GM21825 (cell line): ENCODE data around the gene SH3D19.
"Not testable (repeated sequence)": the region's sequence is repeated elsewhere in the genome, so short reads cannot be mapped to it uniquely, and the experiment has no call there.

Experiments used
- ATAC-seq: cut with Tn5 transposase; IDR thresholded peaks from one replicate; pipeline ENCODE4 v1.9.1; 2021; ENCODE audit warnings: mild to moderate bottlenecking, moderate library complexity; ENCODE audit not compliant: unreplicated experiment

The SH3D19 gene

DNA sequence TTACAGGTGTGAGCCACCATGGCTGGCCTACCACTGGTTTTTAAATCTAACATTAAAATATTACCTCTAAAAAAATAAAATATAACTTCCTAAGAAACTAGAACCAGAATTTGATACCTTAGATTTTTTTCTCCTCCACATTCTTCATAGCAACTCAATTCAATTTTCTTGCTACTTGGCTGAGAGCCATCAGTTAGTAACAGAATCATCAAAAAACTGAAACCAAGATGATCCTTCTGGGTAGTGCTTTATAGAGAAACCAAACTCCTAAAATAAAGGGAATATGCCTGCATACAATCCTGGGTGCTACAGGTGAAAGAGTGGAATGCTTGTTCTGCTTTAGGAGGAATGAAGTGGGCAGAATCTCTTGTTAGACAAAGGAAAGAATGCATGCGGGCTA, 161.6 kb downstream of the SH3D19 start:
- no peak for ATAC-seq

DNA sequence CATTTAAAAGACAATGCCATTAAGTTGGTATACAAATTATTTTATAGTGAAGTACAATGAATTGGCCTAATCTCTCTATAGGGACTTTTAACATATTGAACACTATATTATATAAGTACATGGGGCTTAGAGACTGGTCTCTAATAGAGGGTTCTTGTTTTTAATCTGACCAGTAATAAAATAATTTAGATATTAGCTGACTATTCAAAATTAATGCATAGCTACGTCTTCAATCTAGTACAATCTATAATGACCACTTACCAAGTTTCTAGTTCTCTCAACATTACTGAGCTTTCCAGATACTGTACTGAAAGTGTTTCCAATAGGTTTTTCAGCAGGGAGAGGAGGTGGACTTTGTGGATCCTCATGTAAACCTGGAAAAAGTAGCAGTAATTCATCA, 166.4 kb downstream of the SH3D19 start:
- no peak for ATAC-seq

DNA sequence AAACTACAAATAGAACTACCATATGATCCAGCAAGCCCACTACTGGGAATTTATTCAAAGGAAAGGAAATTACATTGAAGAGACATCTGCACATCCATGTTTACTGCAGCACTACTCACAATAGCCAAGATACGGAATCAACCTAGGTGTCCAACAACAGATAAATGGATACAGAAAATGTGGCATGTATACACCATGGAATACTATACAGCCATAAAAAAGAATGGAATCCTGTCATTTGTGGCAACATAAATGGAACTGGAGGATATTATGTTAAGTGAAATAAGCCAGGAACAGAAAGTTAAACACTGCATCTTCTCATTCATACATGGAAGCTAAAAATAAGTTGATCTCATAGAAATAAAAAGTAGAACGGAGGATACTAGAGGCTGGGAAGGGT, 167.9 kb downstream of the SH3D19 start:
- ATAC-seq = no peak

DNA sequence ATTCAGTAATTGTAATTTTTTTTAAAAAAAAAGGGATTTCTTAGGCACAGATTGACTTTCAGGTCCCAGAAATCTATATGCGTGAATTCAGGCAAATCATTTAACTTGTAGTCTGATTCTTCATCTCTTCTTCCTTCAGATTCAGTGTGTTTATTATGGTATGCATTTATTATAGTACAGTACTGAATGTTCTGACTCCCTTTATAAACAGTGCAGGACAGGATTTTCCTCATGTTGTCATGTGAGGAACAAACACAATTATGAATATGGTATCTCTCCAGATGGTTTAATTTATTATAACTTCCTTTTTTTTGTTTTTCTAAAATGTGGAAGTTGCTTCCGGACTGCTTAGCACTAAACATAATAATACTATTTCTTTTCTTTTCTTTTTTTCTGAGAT, 171.8 kb downstream of the SH3D19 start:
- no peak for ATAC-seq

DNA sequence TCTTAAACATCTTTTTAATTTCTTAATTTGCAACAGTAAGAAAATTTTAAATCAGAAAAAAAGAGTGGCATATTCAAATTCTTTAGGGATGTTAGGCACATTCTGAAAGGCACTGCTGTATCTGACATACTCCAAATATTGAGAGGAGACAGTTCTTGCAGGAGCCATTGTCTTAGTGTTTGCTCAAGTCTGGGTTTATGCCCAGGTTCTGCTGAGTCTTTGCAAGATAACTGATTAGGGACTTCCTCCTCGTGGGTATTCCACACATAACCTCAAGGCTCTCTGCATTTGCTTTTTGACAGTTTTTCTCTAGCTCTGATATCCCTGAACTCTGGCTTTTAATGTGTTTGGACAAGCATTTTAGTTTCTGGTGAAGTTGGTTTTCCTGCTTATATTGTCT, 173.4 kb downstream of the SH3D19 start:
- ATAC-seq = no peak

DNA sequence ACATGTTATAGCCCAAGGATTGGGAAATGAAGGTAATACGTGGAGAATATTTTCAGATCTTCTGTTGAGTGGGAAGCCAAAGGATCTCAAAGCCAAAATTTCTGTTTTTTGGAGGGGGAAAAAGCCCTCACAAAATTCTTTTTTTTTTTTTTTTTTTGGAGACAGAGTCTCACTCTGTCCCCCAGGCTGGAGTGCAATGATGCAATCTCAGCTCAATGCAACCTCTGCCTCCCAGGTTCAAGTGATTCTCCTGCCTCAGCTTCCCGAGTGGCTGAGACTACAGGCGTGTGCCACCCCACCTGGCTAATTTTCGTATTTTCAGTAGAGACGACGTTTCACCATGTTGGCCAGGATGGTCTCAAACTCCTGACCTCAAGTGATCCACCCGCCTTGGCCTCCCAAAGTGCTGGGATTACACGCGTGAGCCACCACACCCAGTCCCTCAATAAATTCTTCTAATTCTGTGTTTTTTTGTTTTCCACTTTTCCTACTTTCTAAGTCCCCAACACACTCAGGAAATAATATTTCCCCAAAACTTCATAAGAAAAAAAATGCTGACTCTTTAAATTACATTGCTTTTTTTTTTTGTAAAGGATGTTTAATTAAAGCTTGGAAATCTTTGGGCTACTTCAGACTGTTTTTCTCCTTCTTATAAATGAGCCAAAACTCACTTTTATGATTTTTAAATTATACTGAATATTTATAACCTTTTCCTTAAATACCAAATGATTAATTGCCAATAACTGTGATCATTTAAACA, 174.4 kb downstream of the SH3D19 start:
- no peak for ATAC-seq

DNA sequence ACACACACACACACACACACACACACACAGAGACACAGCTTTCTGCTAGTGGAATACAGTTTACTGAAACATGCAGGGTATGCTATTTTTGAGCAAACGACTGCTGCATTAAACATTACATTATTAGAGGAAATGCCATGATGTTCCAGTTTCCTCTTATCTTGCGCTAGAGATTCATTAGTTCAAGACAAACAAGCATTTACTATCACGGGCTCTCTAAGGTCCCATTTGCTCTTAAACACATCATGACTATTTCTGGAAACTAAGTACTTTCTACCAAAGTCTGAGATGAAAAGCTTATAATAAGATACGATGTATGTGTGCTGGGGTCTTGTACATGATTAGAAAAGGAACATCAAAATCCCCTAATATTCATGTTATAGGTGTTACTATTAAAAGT, 177.1 kb downstream of the SH3D19 start:
- ATAC-seq = no peak

DNA sequence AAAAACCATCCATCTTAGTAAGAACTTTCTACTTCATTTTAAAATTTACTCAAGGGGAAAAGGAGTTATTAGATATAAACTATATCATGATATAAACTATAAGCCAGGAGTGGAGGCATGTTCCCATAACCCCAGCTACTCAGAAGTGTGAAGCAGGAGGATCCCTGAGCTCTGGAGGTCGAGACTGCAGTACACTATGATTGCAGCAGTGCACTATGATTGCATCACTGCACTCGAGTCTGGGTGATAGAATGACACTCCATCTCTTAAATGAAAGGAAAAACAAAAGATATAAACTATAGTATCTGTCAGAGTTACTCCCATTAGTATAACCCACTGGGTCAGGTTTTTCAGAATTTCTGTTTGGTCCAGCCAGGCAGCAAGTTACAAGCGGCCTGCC, 178.4 kb downstream of the SH3D19 start:
- ATAC-seq = no peak

DNA sequence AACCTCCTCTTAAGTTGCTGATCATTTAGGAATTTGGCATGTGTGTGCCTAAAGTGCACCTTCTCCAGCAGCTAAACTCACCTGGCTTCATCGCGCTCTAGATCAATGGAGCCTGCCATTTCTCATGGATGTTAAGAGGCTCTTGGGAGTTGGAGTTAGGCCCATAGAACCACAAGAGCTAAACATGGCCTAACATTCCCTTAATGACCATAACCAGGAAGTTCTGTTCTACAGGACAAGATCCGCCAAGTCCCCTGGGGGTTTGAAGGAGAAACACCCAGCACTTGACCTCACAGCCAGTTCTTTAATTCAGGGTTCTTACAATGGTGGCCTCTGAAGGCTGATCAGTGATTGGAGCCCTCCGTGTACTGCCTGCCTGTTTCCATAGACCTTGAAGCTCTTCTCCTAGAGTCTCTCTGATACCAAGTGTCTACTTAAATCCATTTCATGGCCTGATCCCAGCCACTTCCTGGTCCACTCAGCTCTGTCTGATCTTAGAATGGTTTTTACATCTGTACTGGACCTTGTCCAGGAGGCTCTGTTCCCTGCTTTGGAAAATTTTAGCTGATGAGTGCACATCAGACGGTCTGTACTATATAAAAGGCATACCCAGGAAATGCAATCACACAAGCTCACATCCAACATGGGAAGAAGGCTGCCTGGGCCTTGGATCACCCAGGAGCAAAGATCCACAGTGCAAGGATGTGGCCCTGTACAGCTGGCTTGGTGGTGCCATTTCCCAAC, 180.9 kb downstream of the SH3D19 start:
- ATAC-seq = no peak

DNA sequence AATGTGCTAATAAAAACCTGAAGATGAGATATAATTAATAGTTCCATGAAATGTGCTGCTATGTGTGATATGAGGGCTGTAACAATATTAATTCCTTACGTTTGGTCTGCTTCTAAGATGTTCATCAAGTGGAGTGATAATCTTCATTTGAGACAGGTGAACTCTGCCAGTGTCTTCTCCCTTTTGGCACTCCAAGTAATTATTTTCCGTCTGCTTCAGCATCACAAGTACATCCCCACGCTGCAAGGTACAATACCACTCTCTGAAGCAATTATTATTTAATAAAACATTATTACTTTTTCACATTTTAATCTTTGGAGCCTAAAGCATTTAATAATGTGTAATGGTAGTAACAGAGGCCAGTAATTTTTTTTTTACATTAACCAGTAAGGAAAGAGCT, 181.6 kb downstream of the SH3D19 start:
- ATAC-seq = no peak

DNA sequence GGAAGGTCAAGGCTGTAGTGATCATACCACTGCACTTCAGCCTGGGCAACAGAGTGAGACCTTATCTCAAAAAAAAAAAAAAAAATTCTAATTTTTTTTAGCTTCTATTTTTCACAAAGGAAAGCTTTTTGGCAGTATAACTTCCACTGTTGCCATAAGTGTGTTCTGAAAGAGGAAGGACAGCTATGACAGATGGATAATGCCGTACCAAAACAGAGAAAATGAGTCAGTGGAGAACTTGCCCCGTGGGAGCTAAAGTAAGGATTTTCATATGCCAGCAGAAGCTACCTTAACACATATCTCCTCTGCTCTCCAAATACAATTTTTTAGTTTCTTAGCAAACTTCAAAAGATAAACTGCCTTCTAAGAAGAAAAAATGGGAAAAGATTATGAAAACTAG, 182.2 kb downstream of the SH3D19 start:
- ATAC-seq = no peak

DNA sequence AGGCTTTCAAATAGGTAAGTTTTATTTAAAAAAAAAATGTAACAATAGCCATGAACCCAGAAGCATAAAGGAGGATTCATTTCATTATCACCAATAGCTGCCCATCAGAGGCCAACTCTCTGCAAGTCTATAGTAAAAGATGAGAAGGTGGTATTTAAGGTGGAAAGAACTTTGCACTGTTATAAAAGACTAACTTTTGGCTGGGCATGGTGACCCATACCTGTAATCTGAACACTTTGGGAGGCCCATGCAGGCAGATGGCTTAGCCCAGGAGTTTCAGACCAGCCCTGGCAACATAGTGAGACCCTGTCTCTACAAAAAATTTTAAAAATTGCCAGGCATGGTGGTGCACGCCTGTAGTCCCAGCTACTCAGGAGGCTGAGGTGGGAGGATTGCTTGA, 182.6 kb downstream of the SH3D19 start:
- ATAC-seq = no peak

DNA sequence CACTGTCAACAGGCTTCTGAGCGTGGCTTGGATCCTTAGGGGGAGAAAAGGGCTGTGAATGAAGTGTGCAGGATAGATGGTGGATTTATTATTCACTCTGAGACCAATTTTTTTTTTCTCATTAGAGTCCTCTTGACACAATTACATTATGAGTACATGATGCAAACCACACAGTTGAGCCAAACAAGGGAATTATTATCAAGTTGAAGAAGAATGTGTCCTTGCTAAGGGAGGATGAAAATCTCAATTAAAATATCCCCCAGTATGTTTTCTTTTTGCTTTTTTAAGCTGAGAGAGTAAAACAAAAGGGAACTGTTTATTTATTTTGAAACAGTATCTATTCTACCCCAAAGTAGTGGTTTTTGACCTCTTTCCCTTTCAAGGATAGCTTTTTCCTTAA, 185.6 kb downstream of the SH3D19 start:
- no peak for ATAC-seq

DNA sequence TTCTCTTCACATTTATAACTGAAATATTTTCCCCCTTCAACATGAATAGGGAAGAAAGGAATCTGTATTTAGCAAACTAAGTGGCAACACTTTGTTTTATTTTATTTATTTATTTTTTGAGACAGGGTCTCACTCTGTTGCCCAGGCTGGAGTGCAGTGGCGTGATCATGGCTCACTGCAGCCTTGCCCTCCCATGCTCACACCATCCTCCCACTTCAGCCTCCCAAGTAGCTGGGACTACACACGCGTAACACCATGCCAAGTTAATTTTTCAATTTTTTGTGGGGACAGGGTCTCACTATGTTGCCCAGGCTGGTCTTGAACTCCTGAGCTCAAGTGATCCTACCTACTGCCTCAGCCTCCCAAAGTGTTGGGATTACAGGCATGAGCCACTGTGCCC, 189.4 kb downstream of the SH3D19 start:
- not testable (repeated sequence) for ATAC-seq

DNA sequence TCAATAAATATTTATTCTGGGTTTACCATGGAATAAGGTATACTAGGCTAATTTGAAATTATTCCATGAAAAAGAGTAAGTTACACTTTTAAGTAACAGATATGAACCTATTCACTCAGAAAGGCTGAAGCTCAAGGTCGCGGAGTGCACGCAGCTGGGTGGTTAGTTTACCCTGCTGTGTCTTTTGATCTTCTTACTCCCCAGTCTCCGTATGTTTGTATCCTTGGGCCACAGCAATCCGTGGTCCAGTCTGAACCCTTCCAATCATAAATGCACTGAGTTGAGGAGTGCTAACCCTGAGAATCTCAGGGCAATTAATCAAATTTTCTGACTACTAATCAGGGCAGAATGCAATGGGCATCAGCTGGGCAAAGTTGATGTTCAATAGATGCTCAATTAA, 192.1 kb downstream of the SH3D19 start:
- ATAC-seq = no peak

DNA sequence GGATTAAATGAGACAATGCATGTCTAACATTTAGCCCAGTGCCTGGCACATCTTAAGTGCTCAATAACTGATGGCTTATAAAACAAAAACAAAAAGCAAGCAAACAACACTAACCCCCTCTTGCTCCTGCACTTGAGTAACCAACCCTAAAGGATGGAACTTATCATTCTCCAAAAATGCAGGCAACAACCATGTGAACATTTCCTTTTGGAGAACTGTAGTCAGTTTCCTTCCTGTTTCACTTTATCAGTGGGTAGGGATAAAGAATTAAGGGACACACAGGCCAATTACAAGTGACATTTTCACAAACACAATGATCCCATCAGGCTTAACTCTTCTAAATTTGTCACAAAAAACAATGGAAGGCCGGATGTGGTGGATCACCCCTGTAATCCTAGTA, 195.6 kb downstream of the SH3D19 start:
- ATAC-seq = no peak

DNA sequence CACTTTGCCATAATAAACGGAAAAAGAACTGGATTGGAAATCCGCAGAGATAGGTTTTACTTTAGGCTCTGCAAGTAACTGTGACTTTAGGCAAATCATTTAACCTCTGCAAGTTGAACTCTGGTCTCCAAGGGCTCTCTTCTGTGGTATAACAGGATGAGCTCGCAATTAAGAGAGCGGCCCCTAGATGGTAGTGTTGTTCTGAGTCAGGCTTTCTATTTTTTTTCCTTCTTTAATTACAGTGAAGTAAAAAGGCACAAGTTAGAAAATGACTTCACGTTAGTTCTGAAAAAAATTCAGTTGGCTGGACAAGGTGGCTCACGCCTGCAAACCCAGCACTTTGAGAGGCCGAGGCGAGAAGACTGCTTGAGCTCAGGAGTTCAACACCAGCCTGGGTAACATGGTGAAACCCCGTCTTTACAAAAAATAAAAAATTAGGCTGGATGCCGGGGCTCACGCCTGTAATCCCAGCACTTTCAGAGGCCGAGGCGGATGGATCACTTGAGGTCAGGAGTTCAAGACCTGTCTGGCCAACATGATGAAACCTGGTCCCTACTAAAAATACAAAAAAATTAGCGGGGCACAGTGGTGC, 207.9 kb downstream of the SH3D19 start:
- ATAC-seq = peak; percentile 88

DNA sequence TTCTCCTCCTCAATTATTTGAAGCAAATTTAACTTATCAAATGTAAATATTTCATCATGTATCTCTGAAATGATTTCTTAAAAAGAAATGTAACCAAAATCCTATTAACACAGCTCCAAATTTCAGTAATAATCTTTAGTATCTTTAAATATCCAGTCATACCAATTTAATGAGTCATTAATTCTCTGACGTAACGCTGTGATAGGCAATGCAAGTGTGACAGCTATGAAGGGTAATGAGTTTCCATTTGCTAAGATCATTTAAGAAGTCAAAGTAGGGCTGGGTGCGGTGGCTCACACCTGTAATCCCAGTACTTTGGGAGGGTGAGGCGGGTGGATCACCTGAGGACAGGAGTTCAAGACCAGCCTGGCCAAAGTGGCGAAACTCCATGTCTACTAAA, 210.4 kb downstream of the SH3D19 start:
- no peak for ATAC-seq

DNA sequence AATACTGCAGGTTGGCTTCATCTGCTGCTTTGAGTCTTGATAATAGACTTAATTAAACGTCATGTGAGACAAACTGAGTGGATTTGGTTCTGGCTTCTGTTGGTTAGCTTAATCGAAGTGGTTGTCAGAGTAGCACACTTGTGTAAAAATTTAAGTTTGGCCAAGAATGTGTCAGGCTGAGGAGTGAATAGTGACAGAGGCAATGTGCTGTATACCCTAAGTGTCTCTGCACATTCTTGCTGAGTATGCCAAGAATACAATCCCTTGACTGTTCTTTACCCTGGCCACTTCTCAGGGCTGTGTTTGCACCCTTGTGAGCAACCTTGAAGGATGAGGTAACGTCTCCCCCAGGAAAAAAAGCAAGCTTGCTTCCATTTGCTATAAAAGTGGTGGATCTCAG, 211.1 kb downstream of the SH3D19 start:
- no peak for ATAC-seq

DNA sequence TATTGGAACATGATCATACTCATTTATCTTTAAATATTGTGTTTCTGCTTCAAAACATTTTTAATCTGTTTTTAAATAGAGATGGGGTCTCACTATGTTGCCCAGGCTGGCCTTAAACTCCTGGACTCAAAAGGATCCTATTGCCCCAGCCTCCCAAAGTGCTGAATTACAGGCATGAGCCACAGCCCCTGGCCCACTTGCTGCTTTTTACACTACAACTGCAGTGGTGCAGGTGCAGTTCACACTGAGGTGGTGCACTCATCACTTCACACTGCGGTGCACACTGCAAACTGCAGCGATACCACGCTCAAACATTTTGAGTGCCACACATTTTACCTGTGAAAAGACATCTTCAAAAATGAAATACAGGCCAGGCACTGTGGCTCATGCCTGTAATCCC, 215.2 kb downstream of the SH3D19 start:
- no peak for ATAC-seq

DNA sequence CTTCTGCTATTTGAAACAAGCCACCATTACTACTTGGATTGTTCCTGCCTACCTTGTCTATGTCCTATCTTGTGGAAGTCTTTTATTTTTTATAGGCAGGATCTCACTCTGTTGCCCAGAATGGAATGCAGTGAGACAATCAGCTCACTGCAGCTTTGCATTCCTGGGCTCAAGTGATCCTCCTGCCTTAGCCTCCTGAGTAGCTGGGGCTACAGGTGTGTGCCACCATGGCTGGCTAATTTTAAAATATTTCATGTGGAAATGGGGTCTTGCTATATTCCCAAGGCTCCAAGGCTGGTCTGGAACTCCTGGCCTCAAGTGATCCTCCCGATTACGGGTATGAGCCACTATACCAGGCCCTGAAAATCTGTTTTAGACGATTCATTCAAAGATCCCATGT, 218.3 kb downstream of the SH3D19 start:
- no peak for ATAC-seq

DNA sequence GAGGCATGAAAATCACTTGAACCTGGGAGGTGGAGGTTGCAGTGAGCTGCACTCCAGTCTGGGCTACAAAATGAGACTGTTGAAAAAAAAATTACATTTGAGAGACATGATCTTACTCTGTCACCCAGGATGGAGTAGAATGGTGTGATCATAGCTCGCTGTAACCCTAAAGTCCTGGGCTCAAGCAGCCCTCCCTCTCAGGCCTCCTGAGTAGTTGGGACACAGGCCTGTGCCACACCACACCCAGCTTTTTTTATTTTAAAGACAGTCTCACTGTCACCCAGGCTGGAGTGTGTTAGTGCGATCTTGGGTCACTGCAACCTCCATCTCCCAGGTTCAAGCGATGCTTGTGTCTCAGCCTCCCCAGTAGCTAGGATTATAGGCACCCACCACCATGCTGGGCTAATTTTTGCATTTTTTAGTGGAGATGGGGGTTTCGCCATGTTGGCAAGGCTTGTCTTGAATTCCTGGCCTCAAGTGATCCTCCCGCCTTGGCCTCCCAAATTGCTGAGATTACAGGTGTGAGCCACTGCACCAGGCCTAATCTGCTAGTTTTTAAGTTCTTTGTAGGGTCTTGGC, 219.9 kb downstream of the SH3D19 start:
- ATAC-seq = no peak
